22Rv1 (cell line): ENCODE results near the gene DHH.
"Not testable (repeated sequence)": the region's sequence is repeated elsewhere in the genome, so short reads cannot be mapped to it uniquely, and the experiment has no call there.

Experiments
- H3K27ac ChIP-seq: fragments of 450-650 bp; 2 replicates; pipeline ENCODE4 v1.5.1; 2017
- CTCF ChIP-seq: fragments of 450-650 bp; IDR thresholded peaks from 2 replicates; pipeline ENCODE4 v1.5.1; 2017; ENCODE audit warnings: mild to moderate bottlenecking
- ZFX ChIP-seq: fragments of 450-650 bp; IDR thresholded peaks from 2 replicates; pipeline ENCODE4 v1.6.1; 2017; ENCODE audit warnings: antibody characterized with exemption, borderline replicate concordance

Gene DHH

DNA sequence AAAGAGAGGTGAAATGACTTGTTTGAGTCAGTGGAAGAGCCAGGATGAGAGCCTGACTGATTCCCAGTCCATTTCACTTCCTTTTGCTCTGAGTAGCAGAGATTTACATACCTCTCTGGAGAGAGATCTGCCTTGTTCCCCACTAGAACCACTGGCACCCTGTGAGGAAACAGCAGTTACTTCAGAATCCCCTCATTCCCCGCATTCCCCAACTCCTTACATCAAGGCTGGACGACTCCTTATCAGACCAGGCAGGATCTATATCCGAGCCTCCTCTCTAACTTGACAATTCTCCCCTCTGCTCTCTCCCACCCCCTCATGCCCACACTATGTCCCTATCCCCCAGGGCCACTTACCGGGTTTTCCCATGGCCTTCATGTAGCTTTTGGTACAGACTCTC lies 28.5 kb downstream of the DHH start:
- no peak overlapping the region for H3K27ac ChIP-seq
- TF ChIP-seq CTCF = no peak

DNA sequence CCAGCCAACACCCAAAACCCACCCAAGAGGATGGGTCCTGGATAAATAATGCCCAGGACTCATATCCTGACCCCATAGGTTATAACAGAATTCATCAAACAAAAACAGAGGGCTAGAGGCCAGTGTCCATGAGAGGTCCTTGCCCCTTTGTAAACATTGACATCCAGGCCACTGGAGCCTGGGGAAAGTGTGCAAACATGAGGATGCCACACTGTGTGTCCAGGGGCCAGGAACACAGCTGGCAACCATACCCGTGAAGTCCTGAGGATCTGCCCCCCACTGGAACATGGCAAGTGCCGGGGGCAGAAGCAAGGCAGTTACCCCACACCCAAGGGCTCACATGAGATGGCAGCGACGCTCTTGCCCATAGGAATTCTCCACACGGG lies 29.8 kb downstream of the DHH start:
- no peak for TF ChIP-seq ZFX
- no peak overlapping the region for H3K27ac ChIP-seq

- H3K27ac ChIP-seq = not testable (repeated sequence)
These were observed 32.7 kb downstream of the DHH start for GRCh38 chr12:49061916-49062315.

DNA sequence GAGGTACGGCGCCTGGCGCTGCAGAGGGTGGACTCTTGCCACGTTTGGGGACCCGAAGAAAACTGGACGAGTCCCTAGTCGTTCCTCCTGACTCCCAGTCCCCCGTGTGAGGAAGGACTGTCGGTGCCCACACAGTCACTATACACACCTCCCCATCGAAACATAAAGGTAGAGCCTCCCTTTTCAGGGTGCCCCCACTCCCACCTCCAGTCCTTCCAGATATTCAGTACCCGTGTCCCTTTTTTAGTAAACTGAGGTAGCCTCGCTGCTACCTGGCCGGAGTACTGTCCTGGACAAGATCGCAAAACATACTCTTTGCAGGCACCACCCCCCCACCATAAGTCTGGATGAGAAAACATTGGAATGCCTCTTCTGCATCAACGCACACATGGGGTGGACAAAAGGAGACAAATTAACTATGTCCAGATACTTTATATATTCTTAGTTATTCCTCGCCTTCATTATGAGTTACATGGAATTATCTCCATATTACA lies 33.4 kb downstream of the DHH start:
- TF ChIP-seq CTCF = no peak
- TF ChIP-seq ZFX = no peak

DNA sequence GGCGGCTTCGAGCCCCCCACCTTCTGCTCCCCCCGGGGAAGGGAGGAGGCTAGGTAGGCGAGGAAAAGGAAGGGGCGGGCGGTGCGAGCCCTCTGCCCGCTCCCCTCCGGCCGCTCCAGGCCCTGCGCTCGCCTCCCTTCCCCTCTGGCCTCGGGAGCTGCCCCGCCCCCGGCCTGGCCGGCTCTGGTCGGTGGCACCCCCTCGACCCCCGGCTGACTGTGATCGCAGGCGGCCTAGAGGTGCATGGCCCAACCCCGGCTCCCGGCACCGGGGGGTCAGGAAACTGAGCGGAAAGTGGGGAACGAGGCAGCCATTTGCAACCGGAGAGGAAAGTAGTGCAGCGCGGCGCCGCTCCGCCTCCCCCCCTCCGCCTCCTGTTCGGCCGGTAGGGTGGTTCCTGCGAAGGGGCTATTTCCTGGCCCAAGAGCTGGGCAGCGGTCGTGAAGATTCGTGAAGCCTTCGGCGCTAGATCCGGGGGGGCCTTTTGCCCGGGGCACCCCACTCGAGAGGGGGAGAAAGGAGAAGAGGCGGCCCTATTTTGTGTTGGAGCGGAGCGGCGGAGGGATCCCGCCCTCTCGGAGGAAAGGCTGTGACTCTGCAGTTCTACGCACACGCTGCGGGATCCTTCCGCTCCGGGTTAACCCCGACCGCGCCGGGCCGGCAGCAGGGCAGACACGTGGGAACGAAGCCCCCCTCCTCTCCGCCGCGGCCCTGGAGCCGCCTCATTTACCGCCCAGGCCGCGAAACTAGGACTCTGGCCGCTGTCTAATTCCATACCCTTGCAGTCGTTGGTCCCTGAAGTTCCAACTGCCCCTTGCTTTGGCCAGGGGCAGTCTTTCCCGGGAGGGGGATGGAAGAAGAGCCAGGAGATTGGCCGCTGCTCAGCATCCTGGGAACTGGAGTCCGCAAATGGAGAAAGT lies 34.1 kb downstream of the DHH start, which contains the start of gene KMT2D:
KMT2D (minus strand) TSS at position 558 of the 920 bp plus-strand sequence. CDS start 5,470 bp downstream, outside the sequence.
- TF ChIP-seq CTCF (peak; percentile 33), ZFX (no peak)
- peak within 1 kb of the TSS; percentile 89 for H3K27ac ChIP-seq

More for the DNA sequence above, 33.4 kb downstream of the DHH start:
- H3K27ac ChIP-seq = peak overlapping the region; percentile 89

- TF ChIP-seq CTCF (no peak), ZFX (no peak)
These were observed 35.1 kb downstream of the DHH start for GRCh38 chr12:49059299-49060171.

DNA sequence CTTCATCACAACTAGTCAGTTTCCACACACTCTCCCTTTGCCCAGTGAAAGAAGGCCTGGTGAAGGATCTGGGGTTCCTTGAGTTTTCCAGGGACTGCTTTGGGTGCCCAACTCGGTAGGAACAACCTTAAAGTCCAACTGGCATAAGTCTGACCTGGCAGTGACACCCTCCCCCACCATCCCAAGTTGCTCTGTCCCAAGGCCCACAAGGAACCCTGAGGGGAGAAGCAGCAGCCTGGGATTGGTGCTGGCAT lies 35.6 kb downstream of the DHH start:
- no peak for TF ChIP-seq CTCF
- TF ChIP-seq ZFX = no peak
- peak overlapping the region; percentile 89 for H3K27ac ChIP-seq

More at GRCh38 chr12:49059299-49060171, 35.1 kb downstream of the DHH start:
- H3K27ac ChIP-seq = peak overlapping the region; percentile 89

DNA sequence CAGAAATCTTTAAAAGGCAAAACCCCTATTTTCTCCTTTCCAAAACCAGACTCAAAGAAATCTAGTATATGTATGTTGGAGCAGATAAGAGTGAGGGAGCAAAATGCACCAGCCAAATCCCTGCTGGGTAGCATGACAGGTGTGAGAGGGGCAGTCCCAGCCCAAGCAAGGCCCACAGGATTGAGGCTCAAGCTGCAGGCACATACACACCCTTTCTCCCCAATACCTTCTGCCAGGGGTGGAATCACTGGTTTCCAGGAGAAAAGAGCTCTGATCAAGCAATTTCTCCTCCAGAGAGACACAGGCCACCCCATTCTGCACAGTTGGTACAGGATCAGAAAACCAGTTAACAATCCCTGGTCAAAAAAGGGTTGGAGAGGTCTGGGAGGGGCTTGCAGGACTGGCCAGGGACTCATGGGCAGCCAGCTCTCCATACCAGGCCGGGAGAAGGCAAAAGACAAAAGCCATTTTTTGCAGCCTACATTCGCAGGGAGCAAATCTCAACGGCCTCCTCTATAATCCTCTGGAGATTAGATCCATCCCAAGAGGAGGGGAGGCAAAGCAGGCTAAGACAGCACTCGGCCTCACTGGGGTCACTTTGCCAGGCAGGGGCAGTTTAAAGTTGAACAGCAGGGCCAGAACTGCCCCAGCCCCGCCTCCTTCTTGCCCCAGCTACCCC lies 36.1 kb downstream of the DHH start:
- TF ChIP-seq CTCF (no peak), ZFX (no peak)
- peak overlapping the region; percentile 89 for H3K27ac ChIP-seq
